Measurements from ENCODE around the gene KLLN.
"Not testable (repeated sequence)": the region's sequence is repeated elsewhere in the genome, so short reads cannot be mapped to it uniquely, and the experiment has no call there.

The KLLN gene

DNA sequence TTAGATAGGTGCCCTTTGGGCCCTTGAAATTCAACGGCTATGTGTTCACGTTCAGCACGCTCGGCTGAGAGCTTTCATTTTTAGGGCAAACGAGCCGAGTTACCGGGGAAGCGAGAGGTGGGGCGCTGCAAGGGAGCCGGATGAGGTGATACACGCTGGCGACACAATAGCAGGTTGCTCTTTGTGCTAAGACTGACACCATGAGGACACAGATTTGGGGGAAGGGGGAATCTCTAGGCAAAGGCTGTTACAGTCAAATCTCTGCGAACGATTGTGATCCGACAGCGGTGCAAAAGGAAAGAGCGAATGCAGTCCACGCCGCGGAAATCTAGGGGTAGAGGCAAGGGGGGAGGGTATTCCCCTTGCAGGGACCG, 667 bp downstream of the KLLN start:
- no peak for FAIRE-seq

DNA sequence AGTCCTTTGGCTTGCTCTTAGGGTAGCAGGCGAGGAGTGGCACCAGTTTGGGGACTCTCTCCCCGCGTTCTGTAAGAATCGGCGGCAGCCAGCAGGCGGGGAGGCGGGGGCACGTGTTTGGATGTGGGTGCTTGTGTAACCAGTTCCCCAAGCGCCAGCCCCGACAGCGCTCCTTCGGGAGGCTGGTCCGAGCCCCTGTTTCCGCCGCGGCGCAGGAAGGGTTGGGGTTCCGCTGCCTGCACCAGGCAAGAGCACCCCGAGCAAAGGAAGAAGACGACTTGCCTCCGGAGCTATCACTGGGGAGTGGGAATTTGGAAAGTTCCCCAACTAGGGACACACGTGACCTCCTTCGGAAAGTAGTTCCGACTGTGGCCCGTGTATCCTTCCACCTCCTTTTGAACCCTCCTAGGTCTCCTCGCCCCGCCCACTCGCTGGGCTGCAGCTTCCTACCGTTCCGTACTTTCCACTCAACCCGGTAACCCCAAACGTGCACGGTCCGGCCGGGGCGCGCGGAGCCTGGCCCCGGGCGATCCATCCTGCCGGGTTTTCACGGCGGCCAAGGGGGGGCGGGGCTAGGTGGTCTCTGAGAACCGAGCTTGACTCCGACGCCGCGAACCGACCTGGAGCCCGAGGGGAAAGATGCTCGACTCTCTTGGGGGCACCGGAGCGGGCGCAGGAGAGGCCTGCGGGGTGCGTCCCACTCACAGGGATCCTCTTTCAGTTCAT, 1.2 kb downstream of the KLLN start:
- DNase-seq (ENCODE audit: insufficient read length, low spot score) (peak; percentile 51), FAIRE-seq (no peak)
- TF ChIP-seq CTCF (IDR thresholded peaks at IDR 0.05; ENCODE audit: insufficient read depth, missing control alignments): no peak

More for the DNA sequence above, 667 bp downstream of the KLLN start:
- TF ChIP-seq CTCF (IDR thresholded peaks at IDR 0.05; ENCODE audit: insufficient read depth, missing control alignments): no peak
- no peak for DNase-seq (ENCODE audit: insufficient read length, low spot score)

GRCh38 chr10:87861566-87861952, 1.8 kb downstream of the KLLN start:
- DNase-seq (ENCODE audit: insufficient read length, low spot score) (no peak), FAIRE-seq (no peak)
- no peak for TF ChIP-seq CTCF (IDR thresholded peaks at IDR 0.05; ENCODE audit: insufficient read depth, missing control alignments)

DNA sequence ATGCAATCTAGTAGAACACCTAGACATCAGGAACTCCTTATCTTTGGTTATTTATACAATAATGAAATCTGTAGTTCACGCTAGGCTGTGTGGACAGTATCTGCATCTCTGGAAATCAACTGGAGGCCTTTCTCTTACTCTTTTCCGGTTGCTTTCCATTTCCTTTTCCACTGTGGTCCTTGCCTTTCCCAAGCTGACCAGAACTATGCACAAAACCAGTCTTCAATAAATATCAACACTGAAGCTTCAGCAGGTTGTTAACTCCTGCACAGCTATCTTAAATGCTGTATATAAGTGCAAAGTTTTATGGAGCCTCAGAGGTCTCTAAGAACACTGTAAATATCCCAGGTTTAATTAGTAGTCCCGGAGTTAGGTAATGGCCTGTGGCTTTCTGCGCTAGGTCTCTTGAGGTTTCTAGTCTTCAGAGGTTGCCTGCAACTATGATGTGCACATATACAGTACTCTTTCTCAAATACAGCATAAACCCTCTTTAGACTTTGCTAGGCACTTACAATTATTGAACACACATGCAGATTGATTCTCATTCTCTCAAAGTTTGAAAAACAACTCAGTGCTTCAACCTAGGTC, 2.4 kb downstream of the KLLN start:
- no peak for DNase-seq (ENCODE audit: insufficient read length, low spot score)
- no peak for TF ChIP-seq CTCF (IDR thresholded peaks at IDR 0.05; ENCODE audit: insufficient read depth, missing control alignments)
- FAIRE-seq: no peak

DNA sequence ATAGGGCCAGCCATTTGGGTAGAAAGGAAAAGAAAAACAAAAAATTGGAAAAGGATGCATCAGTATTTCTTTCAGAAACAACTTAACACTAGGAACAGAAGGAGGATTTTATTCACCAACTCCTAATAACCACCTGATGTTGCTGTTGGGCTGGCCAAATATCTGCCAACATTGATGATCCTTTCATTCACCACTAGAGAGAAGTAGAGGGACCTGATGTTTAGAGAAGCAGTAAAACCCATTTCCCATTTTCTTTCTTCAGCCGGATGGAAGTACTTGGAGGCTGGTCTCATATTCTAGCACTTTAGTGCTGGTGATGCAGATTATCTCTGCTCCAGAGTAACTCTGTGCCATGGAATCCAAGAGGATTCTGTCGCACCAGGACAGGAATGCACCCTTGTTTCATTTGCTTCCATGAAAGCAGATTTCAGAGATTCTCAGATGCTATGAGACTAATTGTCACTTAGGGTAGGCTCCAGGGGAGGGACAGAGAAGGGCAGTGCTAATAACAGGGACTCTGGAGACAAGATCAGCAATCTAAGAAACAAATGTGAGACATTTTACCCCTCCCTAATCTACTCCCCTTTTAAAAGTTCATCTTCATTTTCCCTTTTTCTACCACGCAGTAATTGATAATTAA, 3.1 kb downstream of the KLLN start:
- DNase-seq (ENCODE audit: insufficient read length, low spot score) (no peak), FAIRE-seq (no peak)
- peak; percentile 59 for TF ChIP-seq CTCF (IDR thresholded peaks at IDR 0.05; ENCODE audit: insufficient read depth, missing control alignments)

GRCh38 chr10:87855665-87856064, 7.7 kb downstream of the KLLN start:
- FAIRE-seq; DNase-seq (ENCODE audit: insufficient read length, low spot score): not testable (repeated sequence)

- not testable (repeated sequence) for FAIRE-seq; DNase-seq (ENCODE audit: insufficient read length, low spot score)
These were observed 8.1 kb downstream of the KLLN start for GRCh38 chr10:87855247-87855646.

- no peak for FAIRE-seq
- TF ChIP-seq CTCF (IDR thresholded peaks at IDR 0.05; ENCODE audit: insufficient read depth, missing control alignments): no peak
- DNase-seq (ENCODE audit: insufficient read length, low spot score): no peak
These were observed 11.2 kb downstream of the KLLN start for GRCh38 chr10:87852089-87852488.

Measured in D721Med (cell line).